Pancreas (tissue), 10 donors: ENCODE results near the gene NRTN. TPM values are rescaled to one million over a fixed set of nuclear protein-coding genes. Genes with fewer than 3 reads are reported as not detected.

Experiments used
- ATAC-seq, 4 donors: fragments of 200-7000 bp; cut with Tn5 transposase; one replicate each; pipeline versions ENCODE4 v1.8.0 to v1.9.1; 2020; ENCODE audit warnings: mild to moderate bottlenecking in 4 of 4, moderate library complexity in 4 of 4
- DNase-seq, 6 donors: peaks; one replicate each; pipeline ENCODE4 v3.0.0-alpha.2; 2020
- FAIRE-seq: peaks from 2 replicates; lab custom pipeline; 2012; peaks lifted over from hg19 to GRCh38; lab: Jason Lieb, UNC
- H3K27ac ChIP-seq, 4 donors: fragments of 200-600 bp; sonication (generic); 1 replicate in 3 of 4; 2 replicates in 1 of 4; pipeline versions ENCODE4 v1.5.0 to v1.8.0; 2020
- H3K27me3 ChIP-seq, 4 donors: fragments of 200-600 bp; one replicate each; pipeline ENCODE4 v1.8.0; 2021
- H3K36me3 ChIP-seq, 3 donors: fragments of 200-600 bp; sonication (generic) in 1 of 3; one replicate each; pipeline versions ENCODE4 v1.5.0 to v1.8.0; 2020 to 2021
- H3K4me1 ChIP-seq, 3 donors: fragments of 200-600 bp; one replicate each; pipeline ENCODE4 v1.8.0; 2021
- H3K4me3 ChIP-seq, 4 donors: fragments of 200-600 bp; sonication (generic) in 2 of 4; one replicate each; pipeline versions ENCODE4 v1.5.0 to v1.8.0; 2020 to 2021
- H3K9me3 ChIP-seq, 4 donors: fragments of 200-600 bp; one replicate each; pipeline ENCODE4 v1.8.0; 2021
- CTCF ChIP-seq, 4 donors: fragments of 200-600 bp; sonication (generic) in 3 of 4; IDR thresholded peaks; one replicate each; pipeline versions ENCODE4 v1.5.0 to v1.8.0; 2021; ENCODE audit warnings: antibody characterized with exemption in 4 of 4
- WGBS, 2 donors: extraction: QIAGEN DNeasy Blood & Tissue Kit; methylation state at CpG; one replicate each; pipeline ENCODE4 v1.1.7; 2013; 5-methylcytosine and 5-hydroxymethylcytosine counted together
- intact Hi-C, 3 donors: fragments of 100-400 bp; cut with DNase I; formaldehyde crosslinking; loops; one replicate each; pipeline versions ENCODE4 v1.11.1 to v1.14.2; 2022
- polyA plus RNA-seq, 2 donors: library from polyadenylated mRNA; stranded (reverse); fragments of 200-250 nt; gene quantifications; one replicate each; pipeline ENCODE4 v1.2.3, GENCODE V29; 2013
- total RNA-seq, 6 donors: library from RNA; stranded (reverse); fragmentation: NEBNext Ultra II Directional in 4 of 6; extraction: Animal tissue kit (Norgen Biotek cat#: 25700) in 4 of 6; gene quantifications; one replicate each; pipeline versions ENCODE4 v1.2.1 to v1.2.4, GENCODE V29; 2021 to 2023
- donor health status: healthy with polysubstance abuse.
- donor health status: DM: no; HTN: no; CAD: no; lungs with moderate emphysema.
- donor health status: DM: no; HTN: no; CAD: no.
- donor health status: control.
- donor health status: control.
- donor health status: Bipolar disorder and iron deficiency.
- donor health status: DM: yes; HTN: yes; CAD: no.
- donor health status: DM: no; HTN: no; CAD: no.
- donor health status: DM: no; HTN: no; CAD: no.
- donor health status: DM: yes; HTN: yes; CAD: no.

The NRTN gene
- total and polyA plus RNA-seq, 8 donors: 5.0 to 15.2 (median 9.8) TPM

- WGBS, 2 donors: 70 to 77% methylated on average over 26 of the region's 26 CpGs
- no peak for FAIRE-seq
- H3K27me3 ChIP-seq: no peaks in the 10 kb centered on the region
Observed at GRCh38 chr19:5789886-5790558, 14.8 kb upstream of the NRTN start.

GRCh38 chr19:5790559-5791520, 14.0 kb upstream of the NRTN start, which contains the start of gene DUS3L:
DUS3L (minus strand) TSS chr19:5791163; CDS start chr19:5791141, 22 bp downstream.
- no peaks in the 10 kb centered on the region for H3K9me3 ChIP-seq
- H3K4me1 ChIP-seq: peaks cover 0 to 5% (median 0%) of the 10 kb centered on the region in 3 donors
- H3K36me3 ChIP-seq: peaks cover 9 to 38% (median 27%) of the 10 kb centered on the region in 3 donors
- H3K27me3 ChIP-seq: no peaks in the 10 kb centered on the region
- peak within 1 kb of the TSS; percentile 33 to 96 (median 68) for H3K4me3 ChIP-seq
- TF ChIP-seq CTCF (IDR thresholded peaks at IDR 0.05): no peak
- H3K27ac ChIP-seq: peak within 1 kb of the TSS; percentile 81 to 99 (median 95)
- ATAC-seq (peak; percentile 93 to 97 (median 94)), FAIRE-seq (peak; percentile 88), DNase-seq (peak; percentile 95 to 99 (median 96))
- 11% methylated on average over 71 to 72 of the region's 72 CpGs for WGBS, 2 donors
- intact Hi-C loops: no loop called here

More at GRCh38 chr19:5789886-5790558, 14.8 kb upstream of the NRTN start:
- ATAC-seq: no peak
- peaks cover 9 to 46% (median 30%) of the 10 kb centered on the region in 3 donors for H3K36me3 ChIP-seq
- peak in 1 of 6 donors; percentile 57 for DNase-seq
- no peak for TF ChIP-seq CTCF (IDR thresholded peaks at IDR 0.05)
- peaks cover 0 to 5% (median 0%) of the 10 kb centered on the region in 3 donors for H3K4me1 ChIP-seq
- no peaks in the 10 kb centered on the region for H3K9me3 ChIP-seq
- H3K4me3 ChIP-seq: peak overlapping the region; percentile 33 to 96 (median 68)
- H3K27ac ChIP-seq: peak overlapping the region; percentile 81 to 99 (median 95)
- intact Hi-C loops: no loop called here

GRCh38 chr19:5792224-5792623, 12.6 kb upstream of the NRTN start:
- WGBS, 2 donors: 94 to 96% methylated on average over 18 of the region's 18 CpGs
- Histone ChIP-seq H3K4me3 (no peak overlapping the region), H3K27me3 (no peaks in the 10 kb centered on the region), H3K9me3 (no peaks in the 10 kb centered on the region), H3K36me3 (peaks cover 9 to 24% (median 19%) of the 10 kb centered on the region in 3 donors), H3K4me1 (peaks cover 0 to 5% (median 0%) of the 10 kb centered on the region in 3 donors), H3K27ac (no peak overlapping the region)
- no peak for TF ChIP-seq CTCF (IDR thresholded peaks at IDR 0.05)
- DNase-seq (no peak), ATAC-seq (no peak), FAIRE-seq (no peak)
- intact Hi-C loops: no loop called here

- H3K27me3 ChIP-seq: no peaks in the 10 kb centered on the region
- FAIRE-seq (no peak), DNase-seq (no peak), ATAC-seq (no peak)
- WGBS, 2 donors: 91 to 95% methylated on average over 3 of the region's 3 CpGs
- no peak overlapping the region for H3K27ac ChIP-seq
- no peak for TF ChIP-seq CTCF (IDR thresholded peaks at IDR 0.05)
- intact Hi-C loops: no loop called here
- peaks cover 4 to 18% (median 14%) of the 10 kb centered on the region in 3 donors for H3K36me3 ChIP-seq
- H3K4me3 ChIP-seq: no peak overlapping the region
- no peaks in the 10 kb centered on the region for H3K9me3 ChIP-seq
- peaks cover 0 to 5% (median 0%) of the 10 kb centered on the region in 3 donors for H3K4me1 ChIP-seq
Observed at GRCh38 chr19:5793188-5793587, 11.7 kb upstream of the NRTN start.
